ENCODE data around the gene SLC26A6. TPM values are rescaled to one million over a fixed set of nuclear protein-coding genes. Genes with fewer than 3 reads are reported as not detected.

The SLC26A6 gene
- total RNA-seq, 1 donor from 2014 or later, result 40.1 TPM

GRCh38 chr3:48634661-48635221, 520 bp downstream of the SLC26A6 start:
- intact Hi-C loops (cut with micrococcal nuclease), result loop anchor here (1.0 to 10.0 kb wide), 9 partner anchors 22 to 446 kb away; partner anchors contain the start of genes CDC25A, IP6K2 and UQCRC1

GRCh38 chr3:48633743-48634142, 1.5 kb downstream of the SLC26A6 start:
- intact Hi-C loops (cut with micrococcal nuclease), result loop anchor here (10.0 kb wide), 1 partner anchor 159 kb away; no protein-coding TSS in a partner anchor

- intact Hi-C loops (cut with micrococcal nuclease), result loop anchor here (10.0 kb wide), 1 partner anchor 158 kb away; no protein-coding TSS in a partner anchor
Measured at GRCh38 chr3:48633256-48633655, 2.0 kb downstream of the SLC26A6 start.

GRCh38 chr3:48631516-48632448, 3.5 kb downstream of the SLC26A6 start:
- intact Hi-C loops (cut with micrococcal nuclease), result loop anchor here (10.0 kb wide), 1 partner anchor 157 kb away; no protein-coding TSS in a partner anchor

GRCh38 chr3:48630833-48631232, 4.4 kb downstream of the SLC26A6 start:
- intact Hi-C loops (cut with micrococcal nuclease), result loop anchor here (10.0 kb wide), 1 partner anchor 156 kb away; no protein-coding TSS in a partner anchor

- intact Hi-C loops (cut with micrococcal nuclease), result loop anchor here (10.0 kb wide), 1 partner anchor 156 kb away; no protein-coding TSS in a partner anchor
Measured at GRCh38 chr3:48630407-48630806, 4.9 kb downstream of the SLC26A6 start.

- intact Hi-C loops (cut with micrococcal nuclease), result loop anchor here (10.0 kb wide), 1 partner anchor 155 kb away; no protein-coding TSS in a partner anchor
Measured at GRCh38 chr3:48629894-48630293, 5.4 kb downstream of the SLC26A6 start.

GRCh38 chr3:48628277-48629017, 6.8 kb downstream of the SLC26A6 start:
- intact Hi-C loops (cut with micrococcal nuclease), result no loop called here

- intact Hi-C loops (cut with micrococcal nuclease), result no loop called here
Measured at GRCh38 chr3:48625600-48625999, 9.7 kb downstream of the SLC26A6 start.

- intact Hi-C loops (cut with micrococcal nuclease), result no loop called here
Measured at GRCh38 chr3:48624767-48625166, 10.5 kb downstream of the SLC26A6 start.

- intact Hi-C loops (cut with micrococcal nuclease), result no loop called here
Measured at GRCh38 chr3:48623851-48624547, 11.3 kb downstream of the SLC26A6 start.

GRCh38 chr3:48621461-48621869, 13.8 kb downstream of the SLC26A6 start, which contains the start of gene TMEM89:
TMEM89 (minus strand) TSS chr3:48621769; CDS start chr3:48621756, 13 bp downstream.
- intact Hi-C loops (cut with micrococcal nuclease), result no loop called here

GRCh38 chr3:48619541-48620524, 15.4 kb downstream of the SLC26A6 start:
- intact Hi-C loops (cut with micrococcal nuclease), result no loop called here

- intact Hi-C loops (cut with micrococcal nuclease), result no loop called here
Measured at GRCh38 chr3:48617559-48617958, 17.7 kb downstream of the SLC26A6 start.

GRCh38 chr3:48614044-48614443, 21.2 kb downstream of the SLC26A6 start:
- intact Hi-C loops (cut with micrococcal nuclease), result no loop called here

- intact Hi-C loops (cut with micrococcal nuclease), result no loop called here
Measured at GRCh38 chr3:48612309-48612708, 23.0 kb downstream of the SLC26A6 start.

GRCh38 chr3:48609088-48610005, 25.9 kb downstream of the SLC26A6 start, which contains the start of gene UQCRC1:
UQCRC1 (minus strand) TSS chr3:48609646; CDS start chr3:48609620, 26 bp downstream.
- intact Hi-C loops (cut with micrococcal nuclease), result loop anchor here (1.0 to 2.0 kb wide), 13 partner anchors 26 to 369 kb away; partner anchors contain the start of genes CCDC51, IP6K2, NCKIPSD and NME6

- intact Hi-C loops (cut with micrococcal nuclease), result no loop called here
Measured at GRCh38 chr3:48607519-48607918, 27.7 kb downstream of the SLC26A6 start.
